Liver (tissue), 3 donors: ENCODE results near the gene OR3A2.
"Not testable (repeated sequence)": the region's sequence is repeated elsewhere in the genome, so short reads cannot be mapped to it uniquely, and the experiment has no call there.

Experiments used
- ATF3 ChIP-seq: IDR thresholded peaks from 2 replicates; pipeline ENCODE4 v1.6.1; 2016; ENCODE audit warnings: antibody characterized with exemption
- CTCF ChIP-seq: fragments of 150-350 bp; IDR thresholded peaks from 2 replicates; pipeline ENCODE4 v1.5.1; 2017; ENCODE audit warnings: improper control_type of control experiment, low read depth, low read length; ENCODE audit not compliant: missing input control
- FOXA1 ChIP-seq: IDR thresholded peaks from 2 replicates; pipeline ENCODE4 v1.6.1; 2016; ENCODE audit warnings: antibody characterized with exemption
- GABPA ChIP-seq, 2 donors: IDR thresholded peaks in 1 of 2; conservative IDR thresholded peaks in 1 of 2; 2 replicates each; pipeline ENCODE4 v1.6.1; 2016; ENCODE audit warnings: antibody characterized with exemption in 2 of 2, mild to moderate bottlenecking in 1 of 2, moderate library complexity in 1 of 2
- JUND ChIP-seq, 2 donors: IDR thresholded peaks; 2 replicates each; pipeline ENCODE4 v1.6.1; 2016; ENCODE audit warnings: antibody characterized with exemption in 2 of 2
- MAX ChIP-seq: IDR thresholded peaks from 2 replicates; pipeline ENCODE4 v1.6.1; 2016; ENCODE audit warnings: antibody characterized with exemption
- REST ChIP-seq: IDR thresholded peaks from 2 replicates; pipeline ENCODE4 v1.6.1; 2016; ENCODE audit warnings: antibody characterized with exemption, mild to moderate bottlenecking
- SP1 ChIP-seq: IDR thresholded peaks from 2 replicates; pipeline ENCODE4 v1.6.1; 2018; ENCODE audit warnings: antibody characterized with exemption, mild to moderate bottlenecking
- TAF1 ChIP-seq: conservative IDR thresholded peaks from 2 replicates; pipeline ENCODE4 v1.6.1; 2016; ENCODE audit warnings: antibody characterized with exemption, mild to moderate bottlenecking
- ZBTB33 ChIP-seq: IDR thresholded peaks from 2 replicates; pipeline ENCODE4 v1.6.1; 2016; ENCODE audit warnings: antibody characterized with exemption
- donor health status: healthy.
- donor health status: healthy.

- not testable (repeated sequence) for TF ChIP-seq ATF3; CTCF; GABPA (IDR thresholded peaks at IDR 0.05 in 1 of 2, conservative IDR thresholded peaks at IDR 0.05 in 1 of 2); REST; TAF1; ZBTB33; JUND (IDR thresholded peaks at IDR 0.05); FOXA1; SP1; MAX
Measured at GRCh38 chr17:3342782-3343181, 43.3 kb downstream of the OR3A2 start.
